HuH-7 (cell line): Measurements from ENCODE around the gene CCDC74A.
"Not testable (repeated sequence)": the region's sequence is repeated elsewhere in the genome, so short reads cannot be mapped to it uniquely, and the experiment has no call there.

Source experiments
- DNase-seq: peaks from one replicate; pipeline ENCODE4 v3.0.0; 2011; ENCODE audit warnings: low spot score

Gene CCDC74A

GRCh38 chr2:131566371-131566770, 38.7 kb downstream of the CCDC74A start:
- DNase-seq, result no peak

DNA sequence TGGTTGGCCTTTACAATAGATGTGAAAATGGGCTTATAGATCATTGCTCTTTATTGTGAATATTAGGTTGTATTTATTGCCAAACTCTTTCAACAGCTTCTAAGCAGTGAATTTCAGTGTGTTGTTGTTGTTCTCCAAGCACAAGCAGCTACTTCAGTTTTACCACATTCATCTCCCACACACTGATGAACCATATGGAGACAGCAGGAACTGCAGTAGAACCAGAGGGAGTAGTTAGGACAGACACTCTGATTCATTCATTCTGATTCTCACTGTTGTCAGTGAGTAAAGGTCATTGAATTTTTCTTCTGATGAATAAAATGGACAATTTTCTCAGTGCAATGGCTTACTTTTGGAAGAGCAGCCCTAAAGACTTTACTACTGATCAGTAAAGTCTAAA, 40.2 kb downstream of the CCDC74A start:
- no peak for DNase-seq

DNA sequence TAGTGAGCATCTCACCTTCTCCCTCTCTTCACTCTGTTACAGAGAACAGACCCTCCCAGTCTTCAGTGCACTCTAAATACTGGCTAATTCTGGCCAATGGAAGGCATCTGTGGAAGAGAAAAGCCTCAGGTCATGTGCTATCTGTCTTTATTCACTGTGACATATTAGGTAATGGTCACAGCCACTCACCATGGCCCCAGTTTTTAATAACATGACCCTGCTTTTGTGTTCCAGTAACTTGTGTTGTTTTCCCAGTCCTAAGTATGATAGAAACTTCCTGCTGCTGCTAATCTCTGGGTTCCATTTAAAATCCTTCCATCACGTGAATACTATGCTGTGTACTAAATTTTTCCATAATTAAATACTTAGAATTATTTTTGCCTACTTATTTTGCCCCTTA, 40.7 kb downstream of the CCDC74A start:
- DNase-seq, result not testable (repeated sequence)

DNA sequence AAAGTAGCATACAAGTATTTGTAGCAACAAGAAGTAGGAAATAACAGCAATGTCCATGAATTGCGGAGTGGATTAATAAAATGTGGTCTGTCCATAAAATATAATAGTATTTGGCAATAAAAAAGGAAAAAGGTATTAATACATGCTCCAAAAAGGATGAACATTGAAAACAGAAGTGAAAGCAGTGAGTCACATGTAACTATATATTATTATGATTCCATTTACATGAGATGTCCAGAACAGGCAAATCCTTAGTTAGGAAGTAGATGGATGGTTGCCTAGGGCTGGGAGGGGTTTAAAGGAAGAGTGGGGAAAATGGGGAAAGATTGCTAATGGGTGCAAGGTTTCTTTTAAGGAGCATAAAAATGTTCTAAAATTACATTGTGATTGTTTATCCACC, 44.5 kb downstream of the CCDC74A start:
- DNase-seq, result no peak

DNA sequence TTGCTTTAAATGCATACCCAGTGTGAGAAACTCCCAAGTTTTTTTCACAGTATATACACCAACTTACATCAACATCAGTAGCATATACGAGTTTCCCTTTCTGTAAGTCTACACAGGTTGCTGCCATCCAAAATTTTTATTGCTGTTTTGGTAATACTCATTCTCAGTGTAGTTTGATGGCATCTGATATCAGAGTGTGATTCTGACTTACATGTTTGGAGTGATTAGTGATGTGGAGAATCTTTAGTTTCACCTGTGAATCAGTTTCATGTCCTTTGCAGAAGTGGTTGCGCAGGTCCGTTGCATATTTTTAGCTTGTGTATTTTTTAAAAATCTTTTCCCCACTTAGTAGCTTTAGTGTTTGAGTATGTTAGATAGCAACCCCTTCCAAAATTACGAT, 50.1 kb downstream of the CCDC74A start:
- no peak for DNase-seq

DNA sequence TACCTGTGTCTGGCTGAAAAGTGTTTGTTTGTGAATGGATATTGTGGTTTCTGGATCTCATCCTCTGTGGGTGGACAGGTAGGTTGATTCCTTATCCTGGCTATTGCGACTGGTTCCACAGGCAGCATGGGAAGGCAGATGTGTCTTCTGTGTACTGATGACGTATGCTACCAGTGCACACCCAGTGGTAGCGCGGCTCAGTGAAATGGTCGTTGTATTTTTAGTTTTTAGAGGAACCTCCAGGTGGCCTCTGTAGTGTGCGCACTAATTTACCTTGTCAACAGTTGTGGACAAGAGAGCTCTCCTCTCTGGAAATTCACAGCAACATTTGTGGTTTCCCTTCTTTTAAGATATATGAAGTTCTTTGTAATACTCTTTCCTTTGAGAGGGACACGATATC, 52.5 kb downstream of the CCDC74A start:
- no peak for DNase-seq
